Neural progenitor cell (in vitro differentiated cells): Measurements from ENCODE around the gene BTF3.

Experiments used
- CTCF ChIP-seq: fragments of 200-600 bp; sonication (generic); IDR thresholded peaks from 2 replicates; pipeline ENCODE4 v1.5.1; 2017; ENCODE audit warnings: antibody characterized with exemption, mild to moderate bottlenecking
- EZH2 ChIP-seq: fragments of 200-600 bp; sonication (generic); IDR thresholded peaks from 2 replicates; pipeline ENCODE4 v1.6.1; 2017; ENCODE audit warnings: antibody characterized with exemption, mild to moderate bottlenecking, moderate library complexity

- TF ChIP-seq EZH2 (no peak), CTCF (no peak)
These were observed 7.1 kb upstream of the BTF3 start for GRCh38 chr5:73491155-73491554.
